Choroid plexus epithelial cell (primary cell): ENCODE measurements around the gene PRKG1.
A peak's percentile ranks its signal among the peaks of the same experiment; 100 is the strongest.

Experiments
- DNase-seq: peaks from one replicate; pipeline ENCODE4 v3.0.0-alpha.2; 2010; ENCODE audit warnings: low read depth
- H3K4me3 ChIP-seq: 2 replicates; pipeline ENCODE4 v1.5.1; 2011; ENCODE audit warnings: low read depth, mild to moderate bottlenecking, control low read depth, low read length, moderate library complexity
- CTCF ChIP-seq: conservative IDR thresholded peaks from 2 replicates; pipeline ENCODE4 v1.5.1; 2011; ENCODE audit warnings: low read depth, mild to moderate bottlenecking, control low read depth, inconsistent platforms, low read length, moderate library complexity

The PRKG1 gene

GRCh38 chr10:52215745-52216361, 1141.6 kb downstream of the PRKG1 start:
- peak; percentile 91 for DNase-seq
- TF ChIP-seq CTCF, result peak; percentile 71
- no peak overlapping the region for H3K4me3 ChIP-seq

- DNase-seq, result peak; percentile 96
- TF ChIP-seq CTCF, result no peak
- H3K4me3 ChIP-seq, result no peak overlapping the region
These were observed 1142.6 kb downstream of the PRKG1 start for GRCh38 chr10:52216852-52217251.

GRCh38 chr10:52217531-52217930, 1143.2 kb downstream of the PRKG1 start:
- H3K4me3 ChIP-seq, result no peak overlapping the region
- TF ChIP-seq CTCF, result no peak
- no peak for DNase-seq

- no peak for TF ChIP-seq CTCF
- no peak overlapping the region for H3K4me3 ChIP-seq
- no peak for DNase-seq
These were observed 1146.7 kb downstream of the PRKG1 start for GRCh38 chr10:52220947-52221346.

- DNase-seq, result no peak
- no peak for TF ChIP-seq CTCF
These were observed 1147.6 kb downstream of the PRKG1 start for GRCh38 chr10:52221923-52222322.

GRCh38 chr10:52226197-52226847, 1152.0 kb downstream of the PRKG1 start:
- H3K4me3 ChIP-seq, result no peak overlapping the region
- TF ChIP-seq CTCF, result no peak
- DNase-seq, result peak; percentile 72

More at GRCh38 chr10:52221923-52222322, 1147.6 kb downstream of the PRKG1 start:
- H3K4me3 ChIP-seq, result no peak overlapping the region

- no peak for TF ChIP-seq CTCF
- H3K4me3 ChIP-seq, result no peak overlapping the region
- DNase-seq, result no peak
These were observed 1154.3 kb downstream of the PRKG1 start for GRCh38 chr10:52228556-52228955.
